Measurements from ENCODE around the gene CCZ1B. TPM values are rescaled to one million over a fixed set of nuclear protein-coding genes. Genes with fewer than 3 reads are reported as not detected.
"Not testable (repeated sequence)": the region's sequence is repeated elsewhere in the genome, so short reads cannot be mapped to it uniquely, and the experiment has no call there.

CCZ1B gene
- total and polyA plus RNA-seq, 8 donors: 21.1 to 35.8 (median 26.0) TPM

GRCh38 chr7:6833636-6834035 lies 7.6 kb upstream of the CCZ1B start:
- 62 to 76% methylated on average over 6 of the region's 6 CpGs for WGBS, 2 donors
- no peak for FAIRE-seq
- no peak for DNase-seq
- no peaks in the 10 kb centered on the region for H3K36me3 ChIP-seq
- no peak overlapping the region for H3K27ac ChIP-seq
- no peak overlapping the region for H3K4me3 ChIP-seq
- H3K27me3 ChIP-seq: peaks cover 0 to 6% (median 0%) of the 10 kb centered on the region in 4 donors
- TF ChIP-seq CTCF (IDR thresholded peaks at IDR 0.05): no peak
- no peaks in the 10 kb centered on the region for H3K9me3 ChIP-seq
- no peaks in the 10 kb centered on the region for H3K4me1 ChIP-seq
- intact Hi-C loops (cut with DNase I): no loop called here
- ATAC-seq: no peak

GRCh38 chr7:6831018-6831725 lies 5.1 kb upstream of the CCZ1B start:
- no peak for ATAC-seq
- H3K27me3 ChIP-seq: peaks cover 0 to 6% (median 0%) of the 10 kb centered on the region in 4 donors
- no peak for FAIRE-seq
- no peak overlapping the region for H3K27ac ChIP-seq
- no peaks in the 10 kb centered on the region for H3K9me3 ChIP-seq
- no peak for DNase-seq
- H3K4me1 ChIP-seq: no peaks in the 10 kb centered on the region
- no peak overlapping the region for H3K4me3 ChIP-seq
- no peak for TF ChIP-seq CTCF (IDR thresholded peaks at IDR 0.05)
- intact Hi-C loops (cut with DNase I): no loop called here
- WGBS, 2 donors: 56 to 60% methylated on average over 7 of the region's 7 CpGs
- no peaks in the 10 kb centered on the region for H3K36me3 ChIP-seq

GRCh38 chr7:6830026-6830425 lies 4.0 kb upstream of the CCZ1B start:
- ATAC-seq; H3K36me3 ChIP-seq; H3K27me3 ChIP-seq; FAIRE-seq; H3K4me3 ChIP-seq; H3K4me1 ChIP-seq; intact Hi-C loops (cut with DNase I); H3K27ac ChIP-seq; DNase-seq; H3K9me3 ChIP-seq: not testable (repeated sequence)
- 68 to 75% methylated on average over 6 of the region's 6 CpGs for WGBS, 2 donors

GRCh38 chr7:6829616-6830015 lies 3.5 kb upstream of the CCZ1B start:
- H3K27ac ChIP-seq; DNase-seq; ATAC-seq; H3K27me3 ChIP-seq; H3K36me3 ChIP-seq; intact Hi-C loops (cut with DNase I); H3K4me3 ChIP-seq; H3K4me1 ChIP-seq; FAIRE-seq; H3K9me3 ChIP-seq: not testable (repeated sequence)
- 50 to 57% methylated on average over 3 of the region's 5 CpGs for WGBS, 2 donors

- DNase-seq; H3K27ac ChIP-seq; H3K36me3 ChIP-seq; H3K4me3 ChIP-seq; FAIRE-seq; H3K4me1 ChIP-seq; H3K9me3 ChIP-seq; intact Hi-C loops (cut with DNase I); H3K27me3 ChIP-seq: not testable (repeated sequence)
- peak in 2 of 4 donors; percentile 23 to 46 for ATAC-seq
- 39 to 58% methylated on average over 7 to 12 of the region's 12 CpGs for WGBS, 2 donors
These were observed 1.1 kb upstream of the CCZ1B start for GRCh38 chr7:6827180-6827579.

- H3K36me3 ChIP-seq; FAIRE-seq; H3K27ac ChIP-seq; H3K9me3 ChIP-seq; intact Hi-C loops (cut with DNase I); H3K27me3 ChIP-seq; DNase-seq; H3K4me1 ChIP-seq: not testable (repeated sequence)
- 26 to 39% methylated on average over 5 to 9 of the region's 42 CpGs for WGBS, 2 donors
- peak; percentile 29 to 69 (median 42) for ATAC-seq
- peak overlapping the region in 3 of 4 donors; percentile 26 to 66 (median 45) for H3K4me3 ChIP-seq
These were observed 594 bp downstream of the CCZ1B start for GRCh38 chr7:6825236-6826125.

- WGBS, 2 donors: 87 to 94% methylated on average over 6 of the region's 6 CpGs
- H3K9me3 ChIP-seq; H3K36me3 ChIP-seq; H3K4me1 ChIP-seq; intact Hi-C loops (cut with DNase I); H3K27me3 ChIP-seq; DNase-seq; FAIRE-seq; ATAC-seq; H3K27ac ChIP-seq; H3K4me3 ChIP-seq: not testable (repeated sequence)
These were observed 4.5 kb downstream of the CCZ1B start for GRCh38 chr7:6821622-6822021.

- not testable (repeated sequence) for H3K27me3 ChIP-seq
These were observed 10.6 kb downstream of the CCZ1B start for GRCh38 chr7:6815470-6815869.

GRCh38 chr7:6813011-6813410 lies 13.1 kb downstream of the CCZ1B start:
- 71 to 86% methylated on average over 2 of the region's 2 CpGs for WGBS, 2 donors
- FAIRE-seq: not testable (repeated sequence)

More at GRCh38 chr7:6815470-6815869, 10.6 kb downstream of the CCZ1B start:
- H3K4me1 ChIP-seq; intact Hi-C loops (cut with DNase I); H3K4me3 ChIP-seq; FAIRE-seq; H3K36me3 ChIP-seq; DNase-seq; H3K27ac ChIP-seq; ATAC-seq; H3K9me3 ChIP-seq: not testable (repeated sequence)
- 96 to 100% methylated on average over 5 to 7 of the region's 7 CpGs for WGBS, 2 donors

GRCh38 chr7:6807959-6808358 lies 18.1 kb downstream of the CCZ1B start:
- H3K27me3 ChIP-seq; FAIRE-seq; H3K9me3 ChIP-seq; intact Hi-C loops (cut with DNase I); DNase-seq; H3K36me3 ChIP-seq; H3K4me3 ChIP-seq; H3K27ac ChIP-seq; H3K4me1 ChIP-seq; ATAC-seq: not testable (repeated sequence)
- 73 to 84% methylated on average over 3 to 4 of the region's 6 CpGs for WGBS, 2 donors

More at GRCh38 chr7:6813011-6813410, 13.1 kb downstream of the CCZ1B start:
- intact Hi-C loops (cut with DNase I); ATAC-seq; H3K9me3 ChIP-seq; DNase-seq; H3K27me3 ChIP-seq; H3K36me3 ChIP-seq; H3K4me1 ChIP-seq; H3K4me3 ChIP-seq; H3K27ac ChIP-seq: not testable (repeated sequence)

All from pancreas (tissue), 10 donors.